SK-N-SH (cell line): Measurements from ENCODE around the gene DOCK4.

ENCODE experiments used
- ELF1 ChIP-seq: IDR thresholded peaks from 2 replicates; pipeline ENCODE4 v1.4.0; 2012
- EP300 ChIP-seq, 2 experiments: IDR thresholded peaks; 2 replicates each; pipeline versions ENCODE4 v1.4.0 to v1.6.1; 2012; ENCODE audit warnings: borderline replicate concordance in 1 of 2, low read depth in 1 of 2, low read length in 1 of 2
- EZH2phosphoT487 ChIP-seq: fragments of 200-600 bp; sonication (generic); IDR thresholded peaks from 2 replicates; pipeline ENCODE4 v1.6.1; 2017; ENCODE audit warnings: low read depth, mixed run types, mild to moderate bottlenecking, antibody characterized with exemption, moderate library complexity, borderline replicate concordance
- JUND ChIP-seq: IDR thresholded peaks from 2 replicates; pipeline ENCODE4 v1.4.0; 2012
- POLR2AphosphoS5 ChIP-seq: IDR thresholded peaks from 2 replicates; pipeline ENCODE4 v1.6.1; 2012; ENCODE audit warnings: low read depth, low read length
- TEAD4 ChIP-seq: IDR thresholded peaks from 2 replicates; pipeline ENCODE4 v1.4.0; 2012; ENCODE audit warnings: mild to moderate bottlenecking, borderline replicate concordance; ENCODE audit not compliant: insufficient read depth
- YY1 ChIP-seq: IDR thresholded peaks from 2 replicates; pipeline ENCODE4 v1.4.0; 2012; ENCODE audit warnings: low read depth, mild to moderate bottlenecking
- TF ChIP-seq, protein P1 (sequence below): fragments of 200-600 bp; sonication (generic); IDR thresholded peaks from 2 replicates; pipeline ENCODE4 v1.6.1; 2017; ENCODE audit warnings: antibody characterized with exemption, mild to moderate bottlenecking, moderate library complexity
- TF ChIP-seq, protein P2 (sequence below): IDR thresholded peaks from 2 replicates; pipeline ENCODE4 v1.6.1; 2012; ENCODE audit warnings: mild to moderate bottlenecking, low read depth, low read length, moderate library complexity

DNA sequence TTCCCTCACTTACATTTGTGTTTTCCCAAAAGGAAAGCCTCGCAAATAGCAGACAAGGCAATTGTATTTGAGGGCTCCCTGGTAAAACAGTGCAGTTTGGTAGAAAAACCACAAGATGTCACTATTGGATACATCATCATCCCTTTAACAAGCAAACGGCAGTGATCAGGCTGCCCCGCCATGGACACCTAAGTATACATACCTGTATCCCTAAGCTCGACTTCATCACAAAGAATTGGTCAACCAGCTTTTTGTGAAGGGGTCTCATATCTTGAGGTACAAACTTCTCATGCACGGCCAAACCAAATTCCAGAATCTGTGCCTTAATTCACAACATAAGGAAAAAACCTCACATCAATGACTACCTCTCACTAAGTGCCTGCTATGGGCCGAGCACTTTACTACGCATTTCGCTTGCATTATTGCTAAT lies 464.4 kb downstream of the DOCK4 start:
- TF ChIP-seq JUND (no peak), EZH2phosphoT487 (no peak), EP300 (IDR thresholded peaks at IDR 0.05; ENCODE audit: borderline replicate concordance in 1 of 2, low read depth in 1 of 2, low read length in 1 of 2) (no peak), ELF1 (no peak), POLR2AphosphoS5 (no peak), YY1 (no peak), TEAD4 (no peak)
- TF ChIP-seq, protein P1, sequence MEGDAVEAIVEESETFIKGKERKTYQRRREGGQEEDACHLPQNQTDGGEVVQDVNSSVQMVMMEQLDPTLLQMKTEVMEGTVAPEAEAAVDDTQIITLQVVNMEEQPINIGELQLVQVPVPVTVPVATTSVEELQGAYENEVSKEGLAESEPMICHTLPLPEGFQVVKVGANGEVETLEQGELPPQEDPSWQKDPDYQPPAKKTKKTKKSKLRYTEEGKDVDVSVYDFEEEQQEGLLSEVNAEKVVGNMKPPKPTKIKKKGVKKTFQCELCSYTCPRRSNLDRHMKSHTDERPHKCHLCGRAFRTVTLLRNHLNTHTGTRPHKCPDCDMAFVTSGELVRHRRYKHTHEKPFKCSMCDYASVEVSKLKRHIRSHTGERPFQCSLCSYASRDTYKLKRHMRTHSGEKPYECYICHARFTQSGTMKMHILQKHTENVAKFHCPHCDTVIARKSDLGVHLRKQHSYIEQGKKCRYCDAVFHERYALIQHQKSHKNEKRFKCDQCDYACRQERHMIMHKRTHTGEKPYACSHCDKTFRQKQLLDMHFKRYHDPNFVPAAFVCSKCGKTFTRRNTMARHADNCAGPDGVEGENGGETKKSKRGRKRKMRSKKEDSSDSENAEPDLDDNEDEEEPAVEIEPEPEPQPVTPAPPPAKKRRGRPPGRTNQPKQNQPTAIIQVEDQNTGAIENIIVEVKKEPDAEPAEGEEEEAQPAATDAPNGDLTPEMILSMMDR: peak; percentile 92
- TF ChIP-seq, protein P2, sequence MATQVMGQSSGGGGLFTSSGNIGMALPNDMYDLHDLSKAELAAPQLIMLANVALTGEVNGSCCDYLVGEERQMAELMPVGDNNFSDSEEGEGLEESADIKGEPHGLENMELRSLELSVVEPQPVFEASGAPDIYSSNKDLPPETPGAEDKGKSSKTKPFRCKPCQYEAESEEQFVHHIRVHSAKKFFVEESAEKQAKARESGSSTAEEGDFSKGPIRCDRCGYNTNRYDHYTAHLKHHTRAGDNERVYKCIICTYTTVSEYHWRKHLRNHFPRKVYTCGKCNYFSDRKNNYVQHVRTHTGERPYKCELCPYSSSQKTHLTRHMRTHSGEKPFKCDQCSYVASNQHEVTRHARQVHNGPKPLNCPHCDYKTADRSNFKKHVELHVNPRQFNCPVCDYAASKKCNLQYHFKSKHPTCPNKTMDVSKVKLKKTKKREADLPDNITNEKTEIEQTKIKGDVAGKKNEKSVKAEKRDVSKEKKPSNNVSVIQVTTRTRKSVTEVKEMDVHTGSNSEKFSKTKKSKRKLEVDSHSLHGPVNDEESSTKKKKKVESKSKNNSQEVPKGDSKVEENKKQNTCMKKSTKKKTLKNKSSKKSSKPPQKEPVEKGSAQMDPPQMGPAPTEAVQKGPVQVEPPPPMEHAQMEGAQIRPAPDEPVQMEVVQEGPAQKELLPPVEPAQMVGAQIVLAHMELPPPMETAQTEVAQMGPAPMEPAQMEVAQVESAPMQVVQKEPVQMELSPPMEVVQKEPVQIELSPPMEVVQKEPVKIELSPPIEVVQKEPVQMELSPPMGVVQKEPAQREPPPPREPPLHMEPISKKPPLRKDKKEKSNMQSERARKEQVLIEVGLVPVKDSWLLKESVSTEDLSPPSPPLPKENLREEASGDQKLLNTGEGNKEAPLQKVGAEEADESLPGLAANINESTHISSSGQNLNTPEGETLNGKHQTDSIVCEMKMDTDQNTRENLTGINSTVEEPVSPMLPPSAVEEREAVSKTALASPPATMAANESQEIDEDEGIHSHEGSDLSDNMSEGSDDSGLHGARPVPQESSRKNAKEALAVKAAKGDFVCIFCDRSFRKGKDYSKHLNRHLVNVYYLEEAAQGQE: no peak
